K562 (cell line): ENCODE results near the gene PRKRIP1. TPM values are rescaled to one million over a fixed set of nuclear protein-coding genes. Genes with fewer than 3 reads are reported as not detected.

ENCODE experiments used
- ARID3A ChIP-seq: IDR thresholded peaks from 2 replicates; pipeline ENCODE4 v1.6.1; 2012; ENCODE audit warnings: low read depth, low read length, improper control_type of control experiment, borderline replicate concordance
- C11orf30 ChIP-seq: fragments of 450-650 bp; IDR thresholded peaks from 2 replicates; pipeline ENCODE4 v1.6.1; 2016; ENCODE audit warnings: low read depth, mild to moderate bottlenecking
- DLX4 ChIP-seq: fragments of 250-450 bp; sonication (Bioruptor Pico); IDR thresholded peaks from 2 replicates; pipeline ENCODE4 v1.6.1; 2021; ENCODE audit warnings: mild to moderate bottlenecking
- EGR1 ChIP-seq: fragments of 450-650 bp; conservative IDR thresholded peaks from 2 replicates; pipeline ENCODE4 v1.6.1; 2017; ENCODE audit warnings: mild to moderate bottlenecking
- FOXJ3 ChIP-seq: sonication (generic); formaldehyde crosslinking; IDR thresholded peaks from 2 replicates; pipeline ENCODE4 v1.4.0; 2020; ENCODE audit warnings: mild to moderate bottlenecking, missing genetic modification reagents
- PTTG1 ChIP-seq: fragments of 450-650 bp; IDR thresholded peaks from 2 replicates; pipeline ENCODE4 v1.6.1; 2016; ENCODE audit warnings: low read depth, mild to moderate bottlenecking, missing genetic modification characterization, missing compliant biosample characterization
- STAT5A ChIP-seq: IDR thresholded peaks from 2 replicates; pipeline ENCODE4 v1.6.1; 2012; ENCODE audit warnings: low read length, inconsistent platforms, borderline replicate concordance
- THRAP3 ChIP-seq: fragments of 450-650 bp; IDR thresholded peaks from 2 replicates; pipeline ENCODE4 v1.6.1; 2016; ENCODE audit warnings: mild to moderate bottlenecking, inconsistent platforms, borderline replicate concordance
- TRIM24 ChIP-seq, 2 experiments: fragments of 450-650 bp; IDR thresholded peaks; 2 replicates each; pipeline ENCODE4 v1.6.1; 2016
- ZBTB1 ChIP-seq: sonication (generic); formaldehyde crosslinking; IDR thresholded peaks from 2 replicates; pipeline ENCODE4 v1.8.1; 2023; ENCODE audit warnings: missing genetic modification reagents, low read depth, mild to moderate bottlenecking, borderline replicate concordance
- ZFP91 ChIP-seq: sonication (generic); formaldehyde crosslinking; IDR thresholded peaks from 2 replicates; pipeline ENCODE4 v1.8.0; 2022; ENCODE audit warnings: mild to moderate bottlenecking, missing genetic modification reagents
- ZHX1 ChIP-seq: fragments of 150-350 bp; conservative IDR thresholded peaks from 2 replicates; pipeline ENCODE4 v1.6.1; 2014; ENCODE audit warnings: low read length
- ZKSCAN1 ChIP-seq: fragments of 150-350 bp; IDR thresholded peaks from 2 replicates; pipeline ENCODE4 v1.6.1; 2016; ENCODE audit warnings: low read depth, low read length
- ZNF146 ChIP-seq: IDR thresholded peaks from one replicate; pipeline ENCODE4 v1.6.1; 2018; ENCODE audit warnings: missing compliant biosample characterization; ENCODE audit not compliant: unreplicated experiment
- ZNF165 ChIP-seq: fragments of 250-450 bp; sonication (Bioruptor Pico); IDR thresholded peaks from 2 replicates; pipeline ENCODE4 v1.4.0; 2020; ENCODE audit warnings: borderline replicate concordance
- ZNF24 ChIP-seq: fragments of 450-650 bp; IDR thresholded peaks from 2 replicates; pipeline ENCODE4 v1.6.1; 2016
- ZNF263 ChIP-seq: sonication (generic); formaldehyde crosslinking; IDR thresholded peaks from 2 replicates; pipeline ENCODE4 v1.8.0; 2022; ENCODE audit warnings: mild to moderate bottlenecking, missing genetic modification reagents, borderline replicate concordance
- ZNF384 ChIP-seq: IDR thresholded peaks from 2 replicates; pipeline ENCODE4 v1.6.1; 2012; ENCODE audit warnings: low read depth, low read length, improper control_type of control experiment
- polyA plus RNA-seq, 8 experiments: library from polyadenylated mRNA; depleted of rRNA in 4 of 8; stranded (reverse) in 5 of 8; unstranded in 3 of 8; fragments of >200 nt; fragmentation: Nextera tagmentation in 2 of 8; fragmentation: Illumina TruSeq in 1 of 8; extraction: Ambion mirVana in 2 of 8; extraction: Trizol in 1 of 8; gene quantifications; 2 replicates each; pipeline versions ENCODE4 v1.2.1 to v1.2.3, GENCODE V29; 2011 to 2014; ENCODE audit warnings: inconsistent platforms in 1 of 8, missing spikeins in 1 of 8
- total RNA-seq, 7 experiments: library from RNA; depleted of rRNA in 6 of 7; stranded (reverse); fragments of >200 nt in 6 of 7; fragmentation: Illumina TruSeq in 2 of 7; extraction: Trizol in 2 of 7; gene quantifications; 2 replicates each; pipeline versions ENCODE4 v1.2.1 to v1.2.3, GENCODE V29; 2011 to 2021; ENCODE audit warnings: low replicate concordance in 1 of 7
- TF ChIP-seq, protein P1 (sequence below): sonication (generic); formaldehyde crosslinking; IDR thresholded peaks from 2 replicates; pipeline ENCODE4 v1.8.0; 2022; ENCODE audit warnings: missing genetic modification reagents, mild to moderate bottlenecking, moderate library complexity, borderline replicate concordance
- TF ChIP-seq, protein P2 (sequence below): sonication (generic); formaldehyde crosslinking; IDR thresholded peaks from 2 replicates; pipeline ENCODE4 v1.8.1; 2022; ENCODE audit warnings: missing genetic modification reagents

The PRKRIP1 gene
- total and polyA plus RNA-seq, 9 of the 15 experiments (the other 6 are each of a cell fraction or from before 2014, with no cell fraction given) = 14.9 to 52.1 (median 19.8) TPM

- TF ChIP-seq ZNF263 (CRISPR knock-in tag) (no peak), ZBTB1 (CRISPR knock-in tag) (no peak), ZHX1 (no peak), ZFP91 (CRISPR knock-in tag) (no peak), THRAP3 (no peak), ZNF165 (no peak), PTTG1 (no peak), ZKSCAN1 (no peak), FOXJ3 (CRISPR knock-in tag) (no peak), TRIM24 (IDR thresholded peaks at IDR 0.05) (no peak), ARID3A (peak; percentile 60; the same call in 1 of the 2 replicates), ZNF146 (CRISPR knock-in tag) (no peak), DLX4 (CRISPR knock-in tag) (no peak), ZNF384 (no peak), C11orf30 (no peak), STAT5A (no peak), ZNF24 (peak; percentile 57; the same call in 1 of the 2 replicates), EGR1 (no peak)
- TF ChIP-seq, protein P1, sequence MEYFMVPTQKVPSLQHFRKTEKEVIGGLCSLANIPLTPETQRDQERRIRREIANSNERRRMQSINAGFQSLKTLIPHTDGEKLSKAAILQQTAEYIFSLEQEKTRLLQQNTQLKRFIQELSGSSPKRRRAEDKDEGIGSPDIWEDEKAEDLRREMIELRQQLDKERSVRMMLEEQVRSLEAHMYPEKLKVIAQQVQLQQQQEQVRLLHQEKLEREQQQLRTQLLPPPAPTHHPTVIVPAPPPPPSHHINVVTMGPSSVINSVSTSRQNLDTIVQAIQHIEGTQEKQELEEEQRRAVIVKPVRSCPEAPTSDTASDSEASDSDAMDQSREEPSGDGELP (CRISPR knock-in tag) = no peak
- TF ChIP-seq, protein P2, sequence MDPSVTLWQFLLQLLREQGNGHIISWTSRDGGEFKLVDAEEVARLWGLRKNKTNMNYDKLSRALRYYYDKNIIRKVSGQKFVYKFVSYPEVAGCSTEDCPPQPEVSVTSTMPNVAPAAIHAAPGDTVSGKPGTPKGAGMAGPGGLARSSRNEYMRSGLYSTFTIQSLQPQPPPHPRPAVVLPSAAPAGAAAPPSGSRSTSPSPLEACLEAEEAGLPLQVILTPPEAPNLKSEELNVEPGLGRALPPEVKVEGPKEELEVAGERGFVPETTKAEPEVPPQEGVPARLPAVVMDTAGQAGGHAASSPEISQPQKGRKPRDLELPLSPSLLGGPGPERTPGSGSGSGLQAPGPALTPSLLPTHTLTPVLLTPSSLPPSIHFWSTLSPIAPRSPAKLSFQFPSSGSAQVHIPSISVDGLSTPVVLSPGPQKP (CRISPR knock-in tag) = no peak
Observed at GRCh38 chr7:102439963-102440795, 44.0 kb downstream of the PRKRIP1 start (continued).
